NT2/D1 (cell line): ENCODE results near the gene TSPAN32.

ENCODE experiments used
- DNase-seq: peaks from one replicate; pipeline ENCODE4 v3.0.0-alpha.2; 2011; ENCODE audit warnings: low read depth, low spot score
- H3K27me3 ChIP-seq: 2 replicates; pipeline ENCODE4 v1.6.0; 2011; ENCODE audit warnings: mild to moderate bottlenecking; ENCODE audit not compliant: insufficient read length, insufficient read depth
- H3K36me3 ChIP-seq: 2 replicates; pipeline ENCODE4 v1.6.1; 2011; ENCODE audit warnings: mild to moderate bottlenecking, low read length, mixed read lengths; ENCODE audit not compliant: insufficient read depth, insufficient read length
- H3K4me1 ChIP-seq: 2 replicates; pipeline ENCODE4 v1.5.1; 2011; ENCODE audit not compliant: insufficient read depth, insufficient read length
- H3K4me3 ChIP-seq: 2 replicates; pipeline ENCODE4 v1.5.1; 2011; ENCODE audit warnings: low read depth; ENCODE audit not compliant: insufficient read length
- H3K9ac ChIP-seq: 2 replicates; pipeline ENCODE4 v1.6.0; 2011; ENCODE audit warnings: low read depth; ENCODE audit not compliant: insufficient read length
- H3K9me3 ChIP-seq: 2 replicates; pipeline ENCODE4 v1.5.1; 2011; ENCODE audit warnings: mild to moderate bottlenecking, low read length; ENCODE audit not compliant: insufficient read depth
- SUZ12 ChIP-seq: IDR thresholded peaks from 2 replicates; pipeline ENCODE4 v1.6.1; 2011; ENCODE audit not compliant: insufficient read length, insufficient read depth; ENCODE audit errors: extremely low read depth
- YY1 ChIP-seq: IDR thresholded peaks from 2 replicates; pipeline ENCODE4 v1.6.1; 2011; ENCODE audit not compliant: insufficient read length, insufficient read depth
- ZNF274 ChIP-seq: IDR thresholded peaks from 2 replicates; pipeline ENCODE4 v1.6.1; 2011; ENCODE audit warnings: mild to moderate bottlenecking, low read depth, low read length

TSPAN32 gene

DNA sequence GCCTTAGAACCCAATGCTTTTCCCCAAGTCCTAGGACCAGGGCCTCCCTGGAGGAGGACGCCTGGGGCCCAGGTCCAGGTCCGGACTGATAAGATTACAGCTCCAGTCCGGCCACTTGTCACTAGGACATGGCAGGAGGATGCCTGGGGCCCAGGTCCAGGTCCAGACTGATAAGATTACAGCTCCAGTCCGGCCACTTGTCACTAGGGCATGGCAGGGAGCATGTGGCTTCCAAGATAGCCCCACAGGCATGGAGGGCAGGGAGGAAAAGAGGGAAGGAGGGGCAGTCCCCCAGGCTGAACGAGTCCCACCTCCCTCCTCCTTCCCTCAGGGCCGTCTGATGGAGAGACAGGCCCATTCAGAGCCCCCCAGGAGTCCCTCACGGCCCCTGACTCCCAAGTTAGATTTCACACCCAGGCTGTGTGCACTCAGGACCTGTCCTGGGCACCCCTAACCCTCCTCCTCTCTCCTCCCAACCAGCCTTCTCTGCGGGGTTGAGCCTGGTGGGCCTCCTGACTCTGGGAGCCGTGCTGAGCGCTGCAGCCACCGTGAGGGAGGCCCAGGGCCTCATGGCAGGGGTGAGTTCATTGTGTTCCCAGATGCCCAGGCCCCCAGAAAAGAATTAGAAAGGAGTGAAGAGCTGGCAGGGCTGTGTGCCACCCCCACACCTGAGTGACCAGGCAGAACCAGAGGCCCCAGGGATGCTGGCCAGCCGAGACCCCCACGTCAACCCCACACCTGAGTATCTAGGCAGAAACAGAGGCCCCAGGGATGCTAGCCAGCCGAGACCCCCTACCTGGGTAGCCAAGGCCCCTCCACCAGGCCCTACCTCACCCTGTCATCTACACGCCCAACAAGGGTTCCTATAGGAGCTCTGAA lies 2.1 kb downstream of the TSPAN32 start:
- Histone ChIP-seq H3K36me3 (no peaks in the 10 kb centered on the region), H3K9me3 (no peaks in the 10 kb centered on the region), H3K4me3 (no peak overlapping the region), H3K9ac (peak overlapping the region; percentile 10), H3K27me3 (no peaks in the 10 kb centered on the region), H3K4me1 (peaks cover 19% of the 10 kb centered on the region)
- no peak for DNase-seq
- no peak for TF ChIP-seq ZNF274

- H3K4me3 ChIP-seq, result no peak overlapping the region
- no peaks in the 10 kb centered on the region for H3K36me3 ChIP-seq
- no peak overlapping the region for H3K9ac ChIP-seq
- TF ChIP-seq ZNF274 (no peak), YY1 (no peak), SUZ12 (no peak)
- no peaks in the 10 kb centered on the region for H3K27me3 ChIP-seq
- no peaks in the 10 kb centered on the region for H3K9me3 ChIP-seq
- no peak for DNase-seq
- peaks cover 16% of the 10 kb centered on the region for H3K4me1 ChIP-seq
Measured at GRCh38 chr11:2304506-2305139, 2.8 kb downstream of the TSPAN32 start.

DNA sequence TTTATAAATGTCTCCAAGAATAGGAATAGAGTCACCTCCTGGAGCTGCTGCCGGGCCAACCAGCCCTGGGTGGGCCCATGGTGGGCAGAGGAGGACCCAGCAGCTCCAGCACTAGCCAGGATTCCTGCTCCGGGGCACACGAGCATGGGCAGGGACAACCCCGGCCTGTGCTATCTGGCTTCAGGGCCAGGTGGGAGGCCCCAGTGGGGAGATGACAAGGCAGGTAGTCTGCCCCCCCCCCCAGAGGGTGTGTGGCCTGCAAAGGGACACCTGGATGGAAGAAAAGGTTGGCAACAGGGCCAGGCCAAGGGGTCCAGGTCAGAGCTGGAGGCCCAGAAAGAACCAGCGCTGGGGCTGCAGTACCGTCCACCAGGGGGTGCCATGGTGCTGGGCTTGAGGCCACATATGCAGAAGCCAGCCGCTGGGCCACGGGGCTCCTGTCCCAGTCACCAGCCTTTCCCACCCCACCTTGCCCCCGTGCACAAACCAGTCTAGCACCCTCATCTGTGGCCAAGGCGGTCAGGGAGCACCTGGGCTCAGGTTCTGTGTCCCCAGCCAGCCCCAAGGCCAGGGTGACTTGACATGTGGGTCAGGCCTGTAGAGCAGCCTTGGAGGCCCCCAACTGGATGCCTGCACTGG lies 3.4 kb downstream of the TSPAN32 start:
- Histone ChIP-seq H3K36me3 (no peaks in the 10 kb centered on the region), H3K9me3 (no peaks in the 10 kb centered on the region), H3K4me3 (no peak overlapping the region), H3K4me1 (peaks cover 16% of the 10 kb centered on the region), H3K27me3 (no peaks in the 10 kb centered on the region), H3K9ac (no peak overlapping the region)
- TF ChIP-seq YY1 (no peak), SUZ12 (no peak), ZNF274 (no peak)
- peak; percentile 56 for DNase-seq

- Histone ChIP-seq H3K27me3 (no peaks in the 10 kb centered on the region), H3K9ac (no peak overlapping the region), H3K4me3 (no peak overlapping the region), H3K9me3 (no peaks in the 10 kb centered on the region), H3K36me3 (no peaks in the 10 kb centered on the region), H3K4me1 (peaks cover 18% of the 10 kb centered on the region)
- no peak for TF ChIP-seq YY1
- TF ChIP-seq SUZ12, result no peak
- no peak for TF ChIP-seq ZNF274
- DNase-seq, result no peak
Measured at GRCh38 chr11:2305788-2306451, 4.1 kb downstream of the TSPAN32 start.

DNA sequence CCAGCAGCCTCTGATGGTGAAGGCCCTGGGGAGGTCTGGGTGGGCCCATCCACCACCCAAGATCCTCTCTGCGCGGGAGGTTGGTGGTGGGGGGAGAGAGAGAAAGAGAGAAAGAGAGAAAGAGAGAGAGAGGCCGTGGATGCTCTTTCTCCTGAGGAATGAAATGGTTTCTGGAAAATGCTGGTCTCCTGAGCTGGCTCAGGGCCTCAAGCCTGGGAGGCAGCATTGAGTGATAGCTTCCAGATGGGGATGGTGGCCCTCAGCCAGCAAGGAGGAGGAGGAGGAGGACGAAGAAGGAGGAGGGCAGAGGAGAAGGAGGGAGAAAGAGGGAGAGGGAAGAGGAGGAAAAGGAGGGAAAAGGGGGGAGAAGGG lies 4.6 kb downstream of the TSPAN32 start:
- no peak for DNase-seq
- no peak overlapping the region for H3K4me3 ChIP-seq
- TF ChIP-seq YY1 (no peak), ZNF274 (no peak), SUZ12 (no peak)
- H3K4me1 ChIP-seq, result peaks cover 21% of the 10 kb centered on the region
- no peak overlapping the region for H3K9ac ChIP-seq
- H3K9me3 ChIP-seq, result no peaks in the 10 kb centered on the region
- H3K27me3 ChIP-seq, result no peaks in the 10 kb centered on the region
- H3K36me3 ChIP-seq, result no peaks in the 10 kb centered on the region

DNA sequence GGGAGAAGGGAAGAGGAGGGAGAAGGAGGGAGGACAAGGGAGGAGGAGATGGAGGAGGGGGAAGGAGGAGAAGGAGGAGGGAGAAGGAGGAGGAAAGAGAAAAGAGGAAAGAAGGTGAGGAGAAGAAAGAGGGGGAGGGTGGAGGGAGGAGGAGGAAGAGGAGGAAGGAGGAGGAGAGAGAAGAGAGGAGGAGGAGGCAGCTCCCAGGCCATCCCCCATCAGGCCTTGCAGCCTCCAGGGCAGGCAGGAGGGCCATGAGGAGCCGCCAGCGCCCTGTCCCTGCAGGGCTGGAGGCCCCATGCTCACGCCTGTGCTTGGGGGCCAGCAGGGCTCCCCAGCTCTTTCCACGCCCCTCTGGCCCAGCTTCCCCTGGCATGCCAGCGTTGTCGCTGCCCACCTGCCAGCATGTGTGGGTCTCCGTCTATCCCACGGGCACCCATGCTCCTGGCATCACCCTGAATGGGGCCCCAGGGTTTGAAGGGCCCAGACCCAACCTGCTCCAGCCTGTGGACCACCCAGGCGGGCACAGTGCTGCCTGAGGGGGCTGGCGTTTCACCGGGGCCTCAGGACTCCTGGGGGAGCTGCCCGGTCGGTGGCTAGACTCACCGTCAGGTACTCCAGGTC lies 5.2 kb downstream of the TSPAN32 start:
- no peaks in the 10 kb centered on the region for H3K27me3 ChIP-seq
- H3K4me1 ChIP-seq, result peaks cover 26% of the 10 kb centered on the region
- no peak for DNase-seq
- H3K4me3 ChIP-seq, result no peak overlapping the region
- no peaks in the 10 kb centered on the region for H3K9me3 ChIP-seq
- H3K9ac ChIP-seq, result peak overlapping the region; percentile 33
- TF ChIP-seq YY1 (no peak), SUZ12 (no peak), ZNF274 (no peak)
- H3K36me3 ChIP-seq, result no peaks in the 10 kb centered on the region
